SK-N-SH treated with all-trans-retinoic acid at 6 μM for 48 hours (cell line): ENCODE measurements around the gene ANKMY2.
"Not testable (repeated sequence)": the region's sequence is repeated elsewhere in the genome, so short reads cannot be mapped to it uniquely, and the experiment has no call there.

ENCODE experiments used
- ATAC-seq: fragments of 200-7000 bp; cut with Tn5 transposase; 3 replicates; pipeline ENCODE4 v1.9.1; 2020; ENCODE audit warnings: mild to moderate bottlenecking, moderate library complexity
- ARNTL ChIP-seq: fragments of 450-650 bp; formaldehyde crosslinking; IDR thresholded peaks from 2 replicates; pipeline ENCODE4 v1.5.0; 2020; ENCODE audit warnings: low read depth, mild to moderate bottlenecking, moderate library complexity, borderline replicate concordance
- BACH2 ChIP-seq: fragments of 250-450 bp; sonication (Bioruptor Pico); IDR thresholded peaks from 2 replicates; pipeline ENCODE4 v1.9.0; 2021; ENCODE audit warnings: mild to moderate bottlenecking, borderline replicate concordance
- CREB5 ChIP-seq: fragments of 250-450 bp; sonication (Bioruptor Pico); IDR thresholded peaks from 2 replicates; pipeline ENCODE4 v1.5.1; 2020; ENCODE audit warnings: low read depth, mild to moderate bottlenecking, moderate library complexity
- CSDC2 ChIP-seq: fragments of 250-450 bp; sonication (Bioruptor Pico); IDR thresholded peaks from 2 replicates; pipeline ENCODE4 v1.5.0; 2020; ENCODE audit warnings: mild to moderate bottlenecking, moderate library complexity
- CSRNP3 ChIP-seq: fragments of 250-450 bp; sonication (Bioruptor Pico); IDR thresholded peaks from 2 replicates; pipeline ENCODE4 v1.5.1; 2021; ENCODE audit warnings: mild to moderate bottlenecking, moderate library complexity
- ESRRG ChIP-seq: fragments of 250-450 bp; sonication (Bioruptor Pico); IDR thresholded peaks from 2 replicates; pipeline ENCODE4 v1.6.1; 2021; ENCODE audit warnings: mild to moderate bottlenecking
- GLIS3 ChIP-seq: fragments of 250-450 bp; sonication (Bioruptor Pico); IDR thresholded peaks from 2 replicates; pipeline ENCODE4 v1.5.0; 2020; ENCODE audit warnings: mild to moderate bottlenecking, moderate library complexity
- ISL1 ChIP-seq: fragments of 250-450 bp; sonication (Bioruptor Pico); IDR thresholded peaks from 2 replicates; pipeline ENCODE4 v2.1.2; 2022; ENCODE audit warnings: mild to moderate bottlenecking, moderate library complexity
- OSR1 ChIP-seq: fragments of 250-450 bp; sonication (Bioruptor Pico); IDR thresholded peaks from 2 replicates; pipeline ENCODE4 v1.8.0; 2022; ENCODE audit warnings: moderate library complexity, mild to moderate bottlenecking, inconsistent platforms
- PATZ1 ChIP-seq: fragments of 250-450 bp; sonication (Bioruptor Pico); IDR thresholded peaks from 2 replicates; pipeline ENCODE4 v1.8.0; 2020; ENCODE audit warnings: mild to moderate bottlenecking, moderate library complexity, borderline replicate concordance
- POU6F1 ChIP-seq: fragments of 250-450 bp; sonication (Bioruptor Pico); IDR thresholded peaks from 2 replicates; pipeline ENCODE4 v1.8.0; 2021; ENCODE audit warnings: low read depth, mild to moderate bottlenecking, moderate library complexity, borderline replicate concordance
- PPARA ChIP-seq: fragments of 250-450 bp; sonication (Bioruptor Pico); IDR thresholded peaks from 2 replicates; pipeline ENCODE4 v1.5.0; 2020; ENCODE audit warnings: mild to moderate bottlenecking, borderline replicate concordance
- RARB ChIP-seq: fragments of 250-450 bp; sonication (Bioruptor Pico); IDR thresholded peaks from 2 replicates; pipeline ENCODE4 v1.8.0; 2021; ENCODE audit warnings: mild to moderate bottlenecking, moderate library complexity
- SNAI2 ChIP-seq: fragments of 250-450 bp; sonication (Bioruptor Pico); IDR thresholded peaks from 2 replicates; pipeline ENCODE4 v1.5.0; 2020; ENCODE audit warnings: mild to moderate bottlenecking, moderate library complexity
- TCF4 ChIP-seq: fragments of 250-450 bp; sonication (Bioruptor Pico); IDR thresholded peaks from 2 replicates; pipeline ENCODE4 v1.8.0; 2021; ENCODE audit warnings: mild to moderate bottlenecking, moderate library complexity, borderline replicate concordance
- TOX ChIP-seq: fragments of 250-450 bp; sonication (Bioruptor Pico); IDR thresholded peaks from 2 replicates; pipeline ENCODE4 v1.8.0; 2021; ENCODE audit warnings: mild to moderate bottlenecking, moderate library complexity, borderline replicate concordance
- TSHZ2 ChIP-seq: fragments of 250-450 bp; sonication (Bioruptor Pico); IDR thresholded peaks from 2 replicates; pipeline ENCODE4 v1.5.0; 2020; ENCODE audit warnings: mild to moderate bottlenecking, moderate library complexity
- ZC3H10 ChIP-seq: fragments of 250-450 bp; sonication (Bioruptor Pico); IDR thresholded peaks from 2 replicates; pipeline ENCODE4 v1.5.1; 2021; ENCODE audit warnings: mild to moderate bottlenecking, moderate library complexity
- ZFP3 ChIP-seq: fragments of 250-450 bp; sonication (Bioruptor Pico); IDR thresholded peaks from 2 replicates; pipeline ENCODE4 v1.5.0; 2020; ENCODE audit warnings: mild to moderate bottlenecking, moderate library complexity
- ZFP30 ChIP-seq: fragments of 450-650 bp; formaldehyde crosslinking; IDR thresholded peaks from 2 replicates; pipeline ENCODE4 v1.5.0; 2022; ENCODE audit warnings: mild to moderate bottlenecking, moderate library complexity
- ZNF565 ChIP-seq: fragments of 450-650 bp; formaldehyde crosslinking; conservative IDR thresholded peaks from 2 replicates; pipeline ENCODE4 v1.5.0; 2020; ENCODE audit warnings: low read depth, mild to moderate bottlenecking, moderate library complexity
- ZNF70 ChIP-seq: fragments of 450-650 bp; formaldehyde crosslinking; IDR thresholded peaks from 2 replicates; pipeline ENCODE4 v1.5.0; 2020; ENCODE audit warnings: mild to moderate bottlenecking, moderate library complexity
- ZNF8 ChIP-seq: fragments of 450-650 bp; formaldehyde crosslinking; IDR thresholded peaks from 2 replicates; pipeline ENCODE4 v1.5.0; 2020; ENCODE audit warnings: mild to moderate bottlenecking, moderate library complexity

The ANKMY2 gene

GRCh38 chr7:16667355-16667754, 21.8 kb upstream of the ANKMY2 start:
- no peak for TF ChIP-seq SNAI2 (CRISPR knock-in tag)
- TF ChIP-seq, all 23 proteins: peak for 0
- peak; percentile 6; the same call in 1 of the 3 replicates for ATAC-seq

- no peak for ATAC-seq
- TF ChIP-seq BACH2 (no peak), ZFP30 (no peak), POU6F1 (no peak), ZFP3 (no peak)
Observed at GRCh38 chr7:16661924-16662323, 16.4 kb upstream of the ANKMY2 start.

GRCh38 chr7:16660702-16661464, 15.3 kb upstream of the ANKMY2 start:
- peak; percentile 87 for ATAC-seq
- TF ChIP-seq CSDC2 (0 out of 2 replicates have a peak, but pooled peaks have one; percentile 62), TSHZ2 (CRISPR knock-in tag) (peak; percentile 62; the same call in 1 of the 2 replicates), CREB5 (CRISPR knock-in tag) (peak; percentile 86), ISL1 (CRISPR knock-in tag) (peak; percentile 85), ZFP30 (no peak), ZC3H10 (CRISPR knock-in tag) (no peak), ESRRG (CRISPR knock-in tag) (no peak), CSRNP3 (CRISPR knock-in tag) (no peak), PATZ1 (CRISPR knock-in tag) (no peak; the same call in 1 of the 2 replicates), GLIS3 (CRISPR knock-in tag) (no peak), ZNF565 (CRISPR knock-in tag) (no peak), SNAI2 (CRISPR knock-in tag) (peak; percentile 68; the same call in 1 of the 2 replicates), OSR1 (CRISPR knock-in tag) (no peak), BACH2 (no peak), ARNTL (no peak), ZFP3 (peak; percentile 93), RARB (CRISPR knock-in tag) (no peak), TCF4 (CRISPR knock-in tag) (peak; percentile 50), TOX (CRISPR knock-in tag) (no peak), ZNF70 (CRISPR knock-in tag) (no peak), POU6F1 (peak; percentile 53; the same call in 1 of the 2 replicates), ZNF8 (CRISPR knock-in tag) (no peak), PPARA (CRISPR knock-in tag) (no peak)

- not testable (repeated sequence) for ATAC-seq
Observed at GRCh38 chr7:16659854-16660497, 14.4 kb upstream of the ANKMY2 start.
